CD14-positive monocyte (primary cell): Measurements from ENCODE around the gene FUS. TPM values are rescaled to one million over a fixed set of nuclear protein-coding genes. Genes with fewer than 3 reads are reported as not detected.

ENCODE experiments used
- DNase-seq, 3 donors: peaks; one replicate each; pipeline ENCODE4 v3.0.0-alpha.2; 2011 to 2022
- H2AFZ ChIP-seq: 2 replicates; pipeline ENCODE4 v1.6.0; 2012; ENCODE audit warnings: mild to moderate bottlenecking, low read depth, low read length, inconsistent platforms; ENCODE audit not compliant: insufficient read depth, poor library complexity, severe bottlenecking
- H3K27ac ChIP-seq, 2 donors: 1 replicate in 1 of 2; 2 replicates in 1 of 2; pipeline ENCODE4 v1.5.1; 2012 to 2013; ENCODE audit warnings: low read length in 2 of 2, control low read depth in 1 of 2, inconsistent platforms in 1 of 2, low read depth in 1 of 2, mild to moderate bottlenecking in 1 of 2
- H3K27me3 ChIP-seq, 2 donors: one replicate each; pipeline versions ENCODE4 v1.6.0 to v1.6.1; 2011 to 2013; ENCODE audit warnings: low read length in 2 of 2; ENCODE audit not compliant: control insufficient read depth in 2 of 2, insufficient read depth in 2 of 2
- H3K36me3 ChIP-seq, 2 donors: replicated peaks in 1 of 2; 1 replicate in 1 of 2; 2 replicates in 1 of 2; pipeline versions ENCODE4 v1.5.1 to v1.6.1; 2012 to 2013; ENCODE audit warnings: low read length in 2 of 2, control low read depth in 1 of 2, inconsistent platforms in 1 of 2, mild to moderate bottlenecking in 1 of 2; ENCODE audit not compliant: insufficient read depth in 2 of 2, control insufficient read depth in 1 of 2
- H3K4me1 ChIP-seq, 2 donors: 1 replicate in 1 of 2; 2 replicates in 1 of 2; pipeline versions ENCODE4 v1.5.1 to v1.6.1; 2012 to 2013; ENCODE audit warnings: low read length in 2 of 2, control low read depth in 1 of 2, inconsistent platforms in 1 of 2, mild to moderate bottlenecking in 1 of 2, moderate library complexity in 1 of 2; ENCODE audit not compliant: insufficient read depth in 2 of 2, control insufficient read depth in 1 of 2
- H3K4me2 ChIP-seq: replicated peaks from 2 replicates; pipeline ENCODE3; 2012; ENCODE audit warnings: low read length, moderate library complexity, mild to moderate bottlenecking; ENCODE audit not compliant: poor library complexity, severe bottlenecking; ENCODE audit errors: extremely low read depth
- H3K4me3 ChIP-seq, 3 experiments: fragments of 200-600 bp in 1 of 3; sonication (generic) in 1 of 3; replicated peaks in 1 of 3; 1 replicate in 2 of 3; 2 replicates in 1 of 3; pipeline ENCODE4 v1.5.1; 2011 to 2013; ENCODE audit warnings: low read length in 3 of 3, mild to moderate bottlenecking in 3 of 3, control low read depth in 2 of 3, low read depth in 2 of 3, inconsistent platforms in 1 of 3, moderate library complexity in 1 of 3
- H3K79me2 ChIP-seq: 2 replicates; pipeline ENCODE4 v1.6.0; 2012; ENCODE audit warnings: mild to moderate bottlenecking, control low read depth, inconsistent platforms, low read length, moderate library complexity; ENCODE audit not compliant: insufficient read depth
- H3K9ac ChIP-seq: 2 replicates; pipeline ENCODE4 v1.6.0; 2017; ENCODE audit warnings: low read length, mild to moderate bottlenecking; ENCODE audit not compliant: insufficient read depth, poor library complexity, severe bottlenecking
- H3K9me3 ChIP-seq, 2 donors: replicated peaks in 1 of 2; 1 replicate in 1 of 2; 2 replicates in 1 of 2; pipeline versions ENCODE4 v1.5.1 to v1.6.1; 2012 to 2013; ENCODE audit warnings: low read length in 2 of 2, control low read depth in 1 of 2; ENCODE audit not compliant: control insufficient read depth in 1 of 2, insufficient read depth in 1 of 2
- H4K20me1 ChIP-seq: 2 replicates; pipeline ENCODE4 v1.6.0; 2012; ENCODE audit warnings: mild to moderate bottlenecking, low read length, control low read depth, moderate library complexity; ENCODE audit not compliant: insufficient read depth
- H3K27ac Mint-ChIP-seq, 7 donors: one replicate each; pipeline ENCODE4 v1.8.0; 2020; ENCODE audit warnings: mild to moderate bottlenecking in 7 of 7, mixed read lengths in 7 of 7, moderate library complexity in 6 of 7, inconsistent platforms in 2 of 7
- H3K27me3 Mint-ChIP-seq, 3 donors: one replicate each; pipeline ENCODE4 v1.8.0; 2021 to 2022; ENCODE audit warnings: low read depth in 3 of 3, mild to moderate bottlenecking in 3 of 3, mixed read lengths in 3 of 3, moderate library complexity in 3 of 3, inconsistent platforms in 1 of 3
- H3K36me3 Mint-ChIP-seq, 2 donors: one replicate each; pipeline ENCODE4 v1.8.0; 2020; ENCODE audit warnings: mixed read lengths in 2 of 2, inconsistent platforms in 1 of 2, mild to moderate bottlenecking in 1 of 2
- H3K4me1 Mint-ChIP-seq: one replicate; pipeline ENCODE4 v1.8.0; 2020; ENCODE audit warnings: mild to moderate bottlenecking, mixed read lengths
- H3K4me3 Mint-ChIP-seq, 2 donors: one replicate each; pipeline ENCODE4 v1.8.0; 2020; ENCODE audit warnings: mild to moderate bottlenecking in 2 of 2, mixed read lengths in 2 of 2, moderate library complexity in 1 of 2
- H3K9me3 Mint-ChIP-seq, 7 donors: one replicate each; pipeline ENCODE4 v1.8.0; 2020 to 2022; ENCODE audit warnings: mixed read lengths in 7 of 7, mild to moderate bottlenecking in 6 of 7, moderate library complexity in 6 of 7, inconsistent platforms in 2 of 7
- WGBS: methylation state at CpG from one replicate; pipeline ENCODE4 v1.1.5; 2013; ENCODE audit warnings: missing lambda C conversion rate; ENCODE audit not compliant: insufficient coverage; 5-methylcytosine and 5-hydroxymethylcytosine counted together
- intact Hi-C, 2 donors: fragments of 100-400 bp; cut with micrococcal nuclease; formaldehyde crosslinking; loops; one replicate each; pipeline versions ENCODE4 v1.15.0 to v1.15.1; 2023
- polyA plus RNA-seq, 3 donors: library from polyadenylated mRNA; depleted of rRNA in 1 of 3; unstranded in 2 of 3; stranded (reverse) in 1 of 3; fragments of 300-500 nt in 2 of 3; fragments of >200 nt in 1 of 3; fragmentation: Illumina TruSeq in 2 of 3; gene quantifications; 1 replicate in 2 of 3; 2 replicates in 1 of 3; pipeline ENCODE4 v1.2.3, GENCODE V29; 2012 to 2021
- TF ChIP-seq, protein P1 (sequence below): fragments of 200-600 bp; IDR thresholded peaks from one replicate; pipeline ENCODE4 v1.8.0; 2022; ENCODE audit warnings: antibody characterized with exemption, mild to moderate bottlenecking

Gene FUS
- polyA plus RNA-seq, 3 donors = 54.9 to 246 (median 78.5) TPM

DNA sequence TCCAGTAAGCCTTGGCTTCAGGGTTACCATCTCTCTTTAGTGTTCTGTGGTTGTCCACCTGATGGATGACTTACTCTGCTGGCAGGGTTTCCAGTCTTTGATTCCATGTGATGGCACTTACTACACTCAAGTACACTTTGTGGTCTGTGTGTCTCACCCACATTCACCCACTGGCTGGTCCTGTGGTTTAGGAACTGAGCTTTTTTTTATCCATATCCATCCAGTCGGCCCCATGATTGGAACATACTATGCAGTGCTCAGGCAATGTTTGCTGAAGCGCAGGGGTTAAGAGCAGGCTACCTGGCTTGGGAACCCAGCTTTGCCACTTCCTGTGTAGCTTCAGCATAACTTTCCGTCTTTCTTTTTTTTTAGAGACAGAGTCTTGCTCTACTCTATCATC is 2.8 kb upstream of the FUS start:
- WGBS = 0% methylated on average over 3 of the region's 3 CpGs
- TF ChIP-seq, protein P1, sequence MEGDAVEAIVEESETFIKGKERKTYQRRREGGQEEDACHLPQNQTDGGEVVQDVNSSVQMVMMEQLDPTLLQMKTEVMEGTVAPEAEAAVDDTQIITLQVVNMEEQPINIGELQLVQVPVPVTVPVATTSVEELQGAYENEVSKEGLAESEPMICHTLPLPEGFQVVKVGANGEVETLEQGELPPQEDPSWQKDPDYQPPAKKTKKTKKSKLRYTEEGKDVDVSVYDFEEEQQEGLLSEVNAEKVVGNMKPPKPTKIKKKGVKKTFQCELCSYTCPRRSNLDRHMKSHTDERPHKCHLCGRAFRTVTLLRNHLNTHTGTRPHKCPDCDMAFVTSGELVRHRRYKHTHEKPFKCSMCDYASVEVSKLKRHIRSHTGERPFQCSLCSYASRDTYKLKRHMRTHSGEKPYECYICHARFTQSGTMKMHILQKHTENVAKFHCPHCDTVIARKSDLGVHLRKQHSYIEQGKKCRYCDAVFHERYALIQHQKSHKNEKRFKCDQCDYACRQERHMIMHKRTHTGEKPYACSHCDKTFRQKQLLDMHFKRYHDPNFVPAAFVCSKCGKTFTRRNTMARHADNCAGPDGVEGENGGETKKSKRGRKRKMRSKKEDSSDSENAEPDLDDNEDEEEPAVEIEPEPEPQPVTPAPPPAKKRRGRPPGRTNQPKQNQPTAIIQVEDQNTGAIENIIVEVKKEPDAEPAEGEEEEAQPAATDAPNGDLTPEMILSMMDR = no peak
- H3K27ac Mint-ChIP-seq = peak overlapping the region in 1 of 7 donors; percentile 6
- H3K4me1 Mint-ChIP-seq = peaks cover 26% of the 10 kb centered on the region
- H3K9me3 Mint-ChIP-seq = peaks cover 0 to 3% (median 0%) of the 10 kb centered on the region in 7 donors
- peaks cover 22% of the 10 kb centered on the region for H4K20me1 ChIP-seq
- intact Hi-C loops = loop anchor here in 1 of 2 donors (10.0 kb wide), 1 partner anchor 268 kb away; the partner anchor contains the start of gene ZNF843
- no peaks in the 10 kb centered on the region for H3K27me3 ChIP-seq
- no peak overlapping the region for H3K4me3 ChIP-seq
- no peak overlapping the region for H3K27ac ChIP-seq
- H3K4me3 Mint-ChIP-seq = no peak overlapping the region
- peaks cover 0 to under 1% of the 10 kb centered on the region in 2 donors for H3K36me3 ChIP-seq
- DNase-seq = no peak
- peaks cover 33% of the 10 kb centered on the region for H3K79me2 ChIP-seq
- peaks cover 22 to 32% of the 10 kb centered on the region in 2 donors for H3K4me1 ChIP-seq
- H2AFZ ChIP-seq = peak overlapping the region; percentile 29
- H3K9ac ChIP-seq = no peak overlapping the region
- H3K36me3 Mint-ChIP-seq = peaks cover 1 to 2% of the 10 kb centered on the region in 2 donors
- H3K27me3 Mint-ChIP-seq = peaks cover 2 to 8% (median 6%) of the 10 kb centered on the region in 3 donors
- no peaks in the 10 kb centered on the region for H3K9me3 ChIP-seq
- no peak overlapping the region for H3K4me2 ChIP-seq

DNA sequence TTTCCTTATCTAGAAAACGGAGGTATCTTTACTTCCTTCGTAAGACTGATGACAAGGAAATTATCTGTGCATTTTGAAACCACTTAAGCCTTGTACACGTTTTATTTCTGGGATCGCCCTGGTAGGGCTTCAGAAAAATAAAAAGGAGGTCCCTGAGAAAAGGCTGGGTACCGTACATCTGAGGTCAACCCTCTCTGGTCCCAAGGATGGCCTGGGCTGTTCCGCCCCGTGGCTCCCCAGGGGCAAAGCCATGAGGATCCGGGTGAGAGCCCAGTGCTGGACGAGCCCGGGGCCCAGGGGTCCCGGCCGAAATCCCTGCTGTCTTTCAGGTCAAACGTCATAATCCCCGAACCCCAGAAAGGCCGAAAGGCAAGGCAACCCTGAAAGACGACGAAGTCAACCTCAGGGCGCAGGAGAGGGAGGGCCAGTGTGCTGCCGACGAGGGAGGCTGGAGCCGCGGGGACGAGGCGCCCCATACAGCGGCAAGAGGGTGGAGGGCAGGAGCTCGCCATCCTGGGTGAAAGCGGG is 656 bp upstream of the FUS start:
- Mint-ChIP-seq H3K4me3 (peak overlapping the region; percentile 89 to 93), H3K27ac (peak overlapping the region; percentile 97 to 100 (median 99)), H3K36me3 (peaks cover 22 to 23% of the 10 kb centered on the region in 2 donors), H3K4me1 (peaks cover 45% of the 10 kb centered on the region), H3K9me3 (peaks cover 0 to 3% (median 0%) of the 10 kb centered on the region in 7 donors), H3K27me3 (peaks cover 2 to 6% (median 5%) of the 10 kb centered on the region in 3 donors)
- TF ChIP-seq, protein P1 = no peak
- Histone ChIP-seq H3K27ac (peak overlapping the region; percentile 88 to 95), H3K36me3 (peaks cover 21 to 22% of the 10 kb centered on the region in 2 donors), H3K4me3 (peak overlapping the region; percentile 71 to 98 (median 95)), H2AFZ (peak overlapping the region; percentile 94), H3K9me3 (no peaks in the 10 kb centered on the region), H3K9ac (peak overlapping the region; percentile 89), H3K4me1 (peaks cover 34 to 42% of the 10 kb centered on the region in 2 donors), H3K4me2 (peak overlapping the region; percentile 99), H4K20me1 (peaks cover 43% of the 10 kb centered on the region), H3K27me3 (no peaks in the 10 kb centered on the region), H3K79me2 (peaks cover 54% of the 10 kb centered on the region)
- intact Hi-C loops = loop anchor here in 1 of 2 donors (10.0 kb wide), 1 partner anchor 266 kb away; the partner anchor contains the start of gene ZNF843
- DNase-seq = no peak
- WGBS = under 1% methylated on average over 25 of the region's 27 CpGs
